Endothelial cell of umbilical vein (primary cell): ENCODE results near the gene TNRC6B. TPM values are rescaled to one million over a fixed set of nuclear protein-coding genes. Genes with fewer than 3 reads are reported as not detected.

ENCODE experiments used
- BruUV-seq: library from RNA; stranded (reverse); fragments of 400-500 nt; replicated peaks from 2 replicates; lab custom pipeline; 2021; lab: Mats Ljungman, UMichigan
- CTCF ChIA-PET: fragments of 300-600, 350-600 bp; sonication (Branson Sonifier 250); formaldehyde crosslinking; loops from one replicate; lab custom pipeline; 2021; ENCODE audit warnings: antibody characterized with exemption, inconsistent platforms; lab: Charles Lee
- POLR2A ChIA-PET: fragments of 300-600, 350-600 bp; sonication (Branson Sonifier 250); formaldehyde crosslinking; loops from one replicate; lab custom pipeline; 2021; ENCODE audit warnings: antibody characterized with exemption, inconsistent platforms; lab: Charles Lee
- DNase-seq: peaks from one replicate; pipeline ENCODE4 v3.0.0-alpha.2; 2011; ENCODE audit warnings: low read depth, low spot score
- FAIRE-seq: peaks from 2 replicates; lab custom pipeline; 2011; peaks lifted over from hg19 to GRCh38; lab: Jason Lieb, UNC
- H2AFZ ChIP-seq: 2 replicates; pipeline ENCODE4 v1.6.0; 2012; ENCODE audit warnings: low read depth, low read length, control low read depth, inconsistent platforms
- H3K27ac ChIP-seq: 2 replicates; pipeline ENCODE4 v1.5.1; 2011; ENCODE audit warnings: low read depth, mild to moderate bottlenecking, control low read depth, low read length, moderate library complexity; ENCODE audit not compliant: insufficient read depth
- H3K27me3 ChIP-seq, 2 experiments: 2 replicates each; pipeline versions ENCODE4 v1.6.0 to v1.6.1; 2011; ENCODE audit warnings: low read length in 2 of 2, mixed read lengths in 1 of 2; ENCODE audit not compliant: control insufficient read depth in 2 of 2, insufficient read depth in 2 of 2
- H3K36me3 ChIP-seq, 2 experiments: 2 replicates in 1 of 2; 3 replicates in 1 of 2; pipeline ENCODE4 v1.5.1; 2011; ENCODE audit warnings: low read length in 2 of 2, mild to moderate bottlenecking in 1 of 2, moderate library complexity in 1 of 2; ENCODE audit not compliant: control insufficient read depth in 2 of 2, insufficient read depth in 2 of 2; ENCODE audit errors: extremely low read depth in 1 of 2
- H3K4me1 ChIP-seq: 3 replicates; pipeline ENCODE4 v1.5.1; 2011; ENCODE audit warnings: mild to moderate bottlenecking, low read length; ENCODE audit not compliant: control insufficient read depth, insufficient read depth; ENCODE audit errors: extremely low read depth
- H3K4me2 ChIP-seq: 2 replicates; pipeline ENCODE4 v1.6.1; 2011; ENCODE audit warnings: low read length, control low read depth, mixed read lengths; ENCODE audit not compliant: insufficient read depth
- H3K4me3 ChIP-seq, 3 experiments: fragments of 200-600 bp in 1 of 3; sonication (generic), shearing (Covaris generic) in 1 of 3; replicated peaks in 1 of 3; 2 replicates each; pipeline ENCODE4 v1.5.1; 2011 to 2016; ENCODE audit warnings: control low read depth in 3 of 3, low read length in 3 of 3, mild to moderate bottlenecking in 2 of 3, inconsistent platforms in 1 of 3, low read depth in 1 of 3, moderate library complexity in 1 of 3; ENCODE audit not compliant: insufficient read depth in 1 of 3
- H3K79me2 ChIP-seq: 2 replicates; pipeline ENCODE4 v1.6.0; 2012; ENCODE audit warnings: low read length, inconsistent platforms; ENCODE audit not compliant: control insufficient read depth, insufficient read depth
- H3K9ac ChIP-seq: replicated peaks from 2 replicates; pipeline ENCODE3; 2011; ENCODE audit warnings: low read length, control low read depth; ENCODE audit not compliant: insufficient read depth; ENCODE audit errors: extremely low read depth
- H3K9me1 ChIP-seq: replicated peaks from 3 replicates; pipeline ENCODE4 v1.6.0; 2011; ENCODE audit warnings: mild to moderate bottlenecking, low read length; ENCODE audit not compliant: control insufficient read depth, insufficient read depth; ENCODE audit errors: extremely low read depth
- H3K9me3 ChIP-seq: replicated peaks from 2 replicates; pipeline ENCODE4 v1.5.1; 2012; ENCODE audit warnings: low read length, inconsistent platforms; ENCODE audit not compliant: control insufficient read depth, insufficient read depth
- H4K20me1 ChIP-seq: replicated peaks from 2 replicates; pipeline ENCODE3; 2011; ENCODE audit warnings: mild to moderate bottlenecking, low read length; ENCODE audit not compliant: control insufficient read depth, insufficient read depth; ENCODE audit errors: extremely low read depth
- CTCF ChIP-seq, 2 donors: IDR thresholded peaks; 1 replicate in 1 of 2; 2 replicates in 1 of 2; pipeline ENCODE4 v1.5.1; 2011; ENCODE audit warnings: low read length in 2 of 2, mild to moderate bottlenecking in 2 of 2, moderate library complexity in 2 of 2, control low read depth in 1 of 2, inconsistent platforms in 1 of 2, low read depth in 1 of 2; ENCODE audit not compliant: insufficient read depth in 1 of 2; ENCODE audit errors: extremely low read depth in 1 of 2
- EZH2 ChIP-seq: IDR thresholded peaks from 2 replicates; pipeline ENCODE4 v1.6.1; 2012; ENCODE audit warnings: borderline replicate concordance, low read depth, mild to moderate bottlenecking, moderate library complexity, low read length, inconsistent platforms; ENCODE audit not compliant: severe bottlenecking
- FOS ChIP-seq: IDR thresholded peaks from 2 replicates; pipeline ENCODE4 v1.6.1; 2011; ENCODE audit warnings: mild to moderate bottlenecking, low read length, moderate library complexity, borderline replicate concordance; ENCODE audit not compliant: insufficient read depth
- GATA2 ChIP-seq: IDR thresholded peaks from 2 replicates; pipeline ENCODE4 v1.7.0; 2011; ENCODE audit warnings: low read depth, mild to moderate bottlenecking, moderate library complexity, mixed read lengths, low read length; ENCODE audit not compliant: insufficient read length, insufficient read depth
- JUN ChIP-seq: IDR thresholded peaks from 2 replicates; pipeline ENCODE4 v1.6.1; 2011; ENCODE audit warnings: borderline replicate concordance, low read depth; ENCODE audit not compliant: insufficient read length, insufficient read depth
- MAX ChIP-seq: IDR thresholded peaks from 2 replicates; pipeline ENCODE4 v1.6.1; 2011; ENCODE audit not compliant: insufficient read depth, insufficient read length
- MYC ChIP-seq: IDR thresholded peaks from one replicate; pipeline ENCODE4 v1.6.1; 2011; ENCODE audit warnings: mild to moderate bottlenecking, low read depth, low read length
- POLR2A ChIP-seq: IDR thresholded peaks from 2 replicates; pipeline ENCODE4 v1.6.1; 2012; ENCODE audit warnings: low read depth, mild to moderate bottlenecking, control low read depth, low read length
- POLR2AphosphoS5 ChIP-seq: IDR thresholded peaks from 2 replicates; pipeline ENCODE4 v1.6.1; 2012; ENCODE audit warnings: low read depth, mild to moderate bottlenecking, control low read depth, low read length, moderate library complexity; ENCODE audit not compliant: insufficient read depth
- dilution Hi-C: fragments of 300-500 bp; cut with MboI; formaldehyde crosslinking; loops from one replicate; pipeline ENCODE4 v1.15.0; 2019; ENCODE audit warnings: low sequenced_read_pairs; ENCODE audit not compliant: extremely low pct_ligation_motif_present
- intact Hi-C: fragments of 100-400 bp; cut with micrococcal nuclease; formaldehyde crosslinking; loops from one replicate; pipeline ENCODE4 v1.10.0; 2022
- polyA plus RNA-seq, 4 experiments: library from polyadenylated mRNA; depleted of rRNA in 3 of 4; stranded (reverse) in 3 of 4; unstranded in 1 of 4; fragments of >200 nt; gene quantifications; 2 replicates each; pipeline versions ENCODE4 v1.2.1 to v1.2.3, GENCODE V29; 2011 to 2012; ENCODE audit warnings: missing spikeins in 1 of 4
- total RNA-seq: library from RNA; stranded (reverse); gene quantifications from 2 replicates; pipeline ENCODE4 v1.2.3, GENCODE V29; 2021

Gene TNRC6B
- total and polyA plus RNA-seq, 2 donors (not counting 3 experiments of a cell fraction or from before 2014, with no cell fraction given): 10.6 to 37.2 TPM

- H3K4me3 ChIP-seq: no peak overlapping the region
- intact Hi-C loops (no loop called here), dilution Hi-C loops (no loop called here)
- POLR2A ChIA-PET: no interaction called here
- no peaks in the 10 kb centered on the region for H3K4me1 ChIP-seq
- H3K9me1 ChIP-seq: no peaks in the 10 kb centered on the region
- peaks cover 21 to 23% of the 10 kb centered on the region in 2 experiments for H3K36me3 ChIP-seq
- no peaks in the 10 kb centered on the region for H4K20me1 ChIP-seq
- CTCF ChIA-PET: no interaction called here
- no peak overlapping the region for H3K27ac ChIP-seq
- BruUV-seq: no TSS peak
- FAIRE-seq (no peak), DNase-seq (no peak)
- no peak overlapping the region for H3K4me2 ChIP-seq
- no peaks in the 10 kb centered on the region for H3K9me3 ChIP-seq
- TF ChIP-seq POLR2AphosphoS5 (no peak), EZH2 (no peak), GATA2 (no peak), CTCF (IDR thresholded peaks at IDR 0.05; ENCODE audit: extremely low read depth in 1 of 2, insufficient read depth in 1 of 2, low read depth in 1 of 2, low read length in 2 of 2) (no peak), POLR2A (no peak), JUN (no peak), FOS (no peak), MAX (no peak), MYC (no peak)
- H2AFZ ChIP-seq: no peak overlapping the region
- no peaks in the 10 kb centered on the region for H3K27me3 ChIP-seq
- H3K9ac ChIP-seq: no peak overlapping the region
- no peaks in the 10 kb centered on the region for H3K79me2 ChIP-seq
Observed at GRCh38 chr22:40308999-40309573, 131.4 kb downstream of the TNRC6B start.
